SKM-1 treated with dmso at 0.1 percent for 144 hours (cell line): ENCODE data around the gene DDX43.
"Not testable (repeated sequence)": the region's sequence is repeated elsewhere in the genome, so short reads cannot be mapped to it uniquely, and the experiment has no call there.

ENCODE experiments used
- DNase-seq: peaks from one replicate; lab custom pipeline; 2025; ENCODE audit not compliant: unreplicated experiment; lab: John Stamatoyannopoulos, UW

DDX43 gene

DNA sequence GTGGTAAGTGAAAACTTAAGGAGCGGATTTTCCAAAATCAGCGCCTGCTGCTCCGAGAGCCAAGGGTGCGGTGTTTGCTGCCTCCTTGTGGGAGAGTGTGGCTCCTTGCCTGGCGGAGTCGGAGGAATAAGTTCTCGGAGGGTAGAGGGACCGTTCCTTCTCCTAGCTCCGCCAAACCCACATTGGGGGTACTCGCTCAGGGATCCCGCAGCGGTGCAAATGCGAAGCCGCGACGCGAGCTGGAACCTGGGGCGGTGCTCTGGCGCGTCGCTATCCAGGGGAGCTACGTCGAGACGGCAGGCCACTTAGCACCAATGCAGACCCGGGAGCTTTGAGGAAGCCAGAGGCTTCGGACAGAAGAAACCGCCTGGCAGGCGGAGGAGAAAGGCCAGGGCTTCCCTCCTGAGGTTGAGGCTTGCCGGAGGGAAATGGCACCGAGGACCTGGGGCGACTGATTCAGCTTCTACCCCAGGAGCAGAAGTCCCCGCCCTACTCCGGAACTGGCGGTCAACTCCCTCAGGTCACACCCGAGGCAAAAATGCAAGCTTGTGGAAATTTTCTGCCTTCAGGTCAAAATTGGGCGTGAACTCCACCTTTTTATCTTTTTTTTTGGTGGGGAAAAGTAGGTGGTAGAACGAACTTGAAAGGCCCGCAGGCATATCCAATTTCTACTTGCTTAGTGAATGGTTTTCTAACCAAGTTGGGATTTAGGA is 5.7 kb upstream of the DDX43 start:
- peak; percentile 75 for DNase-seq

- DNase-seq, result no peak
These were observed 4.8 kb upstream of the DDX43 start for GRCh38 chr6:73389854-73390253.

DNA sequence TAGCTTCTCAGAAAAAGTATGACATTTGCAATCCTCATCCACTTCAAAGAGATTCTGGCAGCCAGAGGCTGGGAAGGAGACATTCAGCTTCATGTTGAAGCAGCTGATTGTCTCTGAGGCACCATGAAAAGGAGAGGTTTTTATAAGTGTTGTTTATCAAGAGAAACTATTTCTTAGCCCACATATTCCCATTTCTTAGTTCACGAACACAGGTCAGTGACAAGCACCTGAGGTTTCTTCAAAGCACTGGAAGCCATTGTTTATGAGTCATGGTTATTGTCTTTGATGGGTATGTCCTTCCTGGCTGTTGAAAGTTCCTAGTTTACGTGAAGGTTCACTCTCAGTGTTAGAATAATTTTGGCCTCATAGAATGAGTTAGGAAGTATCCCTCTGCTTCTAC is 3.0 kb upstream of the DDX43 start:
- DNase-seq, result no peak

GRCh38 chr6:73392188-73392587 is 2.4 kb upstream of the DDX43 start:
- DNase-seq, result not testable (repeated sequence)

DNA sequence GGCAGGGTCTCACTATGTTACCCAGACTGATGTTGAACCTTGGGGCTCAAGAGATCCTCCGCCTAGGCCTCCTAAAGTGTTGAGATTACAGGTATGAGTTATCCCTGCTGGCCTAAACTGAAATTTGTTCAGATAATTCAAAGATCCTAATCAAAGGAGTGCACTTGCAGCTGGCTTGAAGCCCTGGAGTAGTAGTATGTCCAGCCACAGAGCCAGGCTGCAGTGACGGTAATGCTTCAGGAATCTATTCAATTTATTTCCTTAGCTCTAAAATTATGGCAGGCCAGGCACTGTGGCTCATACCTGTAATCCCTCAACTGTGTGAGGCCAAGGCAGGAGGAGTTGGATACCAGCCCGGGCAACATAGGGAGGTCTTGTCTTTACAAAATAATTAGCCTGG is 1.4 kb upstream of the DDX43 start:
- no peak for DNase-seq

DNA sequence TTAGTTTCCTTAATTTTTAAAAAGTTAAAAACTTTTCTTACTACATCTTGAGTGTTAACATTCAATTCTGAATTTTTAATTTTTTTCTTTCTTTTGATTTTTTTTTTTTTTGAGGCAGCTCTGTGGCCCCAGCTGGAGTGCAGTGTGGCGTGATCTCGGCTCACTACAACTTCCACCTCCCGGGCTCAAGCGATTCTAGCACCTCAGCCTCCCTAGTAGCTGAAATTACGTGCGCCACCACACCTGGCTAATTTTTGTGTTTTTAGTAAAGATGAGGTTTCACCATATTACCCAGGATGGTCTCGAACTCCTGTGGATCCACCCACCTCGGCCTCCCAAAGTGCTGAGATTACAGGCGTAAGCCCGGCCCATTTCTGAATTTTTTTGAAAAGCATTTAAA is 1.2 kb downstream of the DDX43 start:
- no peak for DNase-seq

GRCh38 chr6:73400656-73401055 is 6.0 kb downstream of the DDX43 start:
- no peak for DNase-seq

- no peak for DNase-seq
These were observed 14.8 kb downstream of the DDX43 start for GRCh38 chr6:73409395-73409794.

GRCh38 chr6:73413102-73413501 is 18.5 kb downstream of the DDX43 start:
- DNase-seq, result no peak

- DNase-seq, result no peak
These were observed 23.6 kb downstream of the DDX43 start for GRCh38 chr6:73418081-73418741.

GRCh38 chr6:73421534-73421933 is 26.9 kb downstream of the DDX43 start:
- DNase-seq, result no peak

GRCh38 chr6:73435236-73435635 is 40.6 kb downstream of the DDX43 start:
- DNase-seq, result no peak

DNA sequence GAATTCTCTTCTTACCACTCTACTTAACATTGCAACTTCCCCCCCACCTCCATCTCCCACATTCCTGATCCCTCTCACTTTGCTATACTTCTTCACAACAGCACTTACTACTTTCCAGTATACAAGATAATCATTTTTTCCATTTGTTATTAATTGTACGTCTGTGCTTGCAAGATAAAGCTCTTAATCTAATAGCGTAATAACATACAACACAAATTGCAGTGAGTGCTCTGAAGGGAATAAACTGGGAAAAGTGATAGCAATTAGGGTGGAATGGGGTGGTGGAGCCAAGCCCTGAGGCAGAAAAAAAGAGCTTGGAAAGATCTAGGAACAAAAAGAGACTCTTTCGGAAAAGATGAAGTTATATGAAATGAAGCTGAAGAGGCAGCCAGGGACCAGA is 48.9 kb downstream of the DDX43 start:
- no peak for DNase-seq

DNA sequence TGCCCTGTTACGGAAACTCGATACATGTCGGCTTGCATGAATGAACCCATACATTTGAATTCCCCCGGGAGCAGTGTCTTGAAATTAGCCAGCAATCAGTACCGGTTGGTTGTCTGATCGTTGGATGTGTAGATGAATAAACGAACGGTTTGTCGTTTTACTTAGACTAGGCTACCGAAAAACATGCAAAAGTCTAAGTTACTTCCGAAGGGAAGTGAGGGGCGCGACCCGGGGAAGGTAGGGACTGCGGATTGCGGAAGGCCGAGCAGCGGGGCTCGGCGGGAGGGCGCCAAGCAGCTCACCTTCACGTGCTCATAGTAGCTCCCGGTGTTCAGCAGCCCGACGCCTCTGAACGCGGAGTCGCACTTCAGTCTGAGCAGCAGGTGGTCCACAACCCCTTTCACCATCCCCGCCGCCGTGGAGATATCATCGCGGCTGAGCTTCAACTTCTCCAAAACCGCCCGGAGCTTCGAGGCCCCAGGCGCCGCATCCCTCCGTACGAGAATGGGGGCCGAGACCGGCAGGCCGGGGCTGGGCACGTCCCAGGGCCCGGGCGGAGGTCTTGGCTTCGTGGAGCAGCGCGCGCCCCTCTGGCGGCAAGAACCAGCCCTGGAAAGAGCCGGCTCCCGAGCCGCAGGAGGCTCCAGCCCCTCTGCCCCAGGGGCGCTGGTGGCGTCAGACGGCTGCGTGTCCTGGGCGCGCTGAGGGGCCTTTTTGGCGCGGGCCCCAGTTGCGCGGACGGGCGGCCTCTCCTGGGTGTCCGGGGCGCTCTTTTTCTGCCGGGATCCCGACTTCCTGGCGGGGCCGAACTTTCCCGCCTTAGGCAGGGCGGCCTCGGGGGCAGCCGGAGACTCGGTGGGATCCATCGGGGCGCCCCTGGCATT is 56.8 kb downstream of the DDX43 start:
- peak; percentile 23 for DNase-seq

GRCh38 chr6:73452107-73452461 is 57.5 kb downstream of the DDX43 start, which contains the start of gene CGAS:
CGAS (minus strand) TSS chr6:73452297; CDS start chr6:73452181, 116 bp downstream.
- peak; percentile 71 for DNase-seq

- peak; percentile 96 for DNase-seq
These were observed 61.4 kb downstream of the DDX43 start for GRCh38 chr6:73455865-73456629.

- DNase-seq, result not testable (repeated sequence)
These were observed 64.8 kb downstream of the DDX43 start for GRCh38 chr6:73459474-73459873.

DNA sequence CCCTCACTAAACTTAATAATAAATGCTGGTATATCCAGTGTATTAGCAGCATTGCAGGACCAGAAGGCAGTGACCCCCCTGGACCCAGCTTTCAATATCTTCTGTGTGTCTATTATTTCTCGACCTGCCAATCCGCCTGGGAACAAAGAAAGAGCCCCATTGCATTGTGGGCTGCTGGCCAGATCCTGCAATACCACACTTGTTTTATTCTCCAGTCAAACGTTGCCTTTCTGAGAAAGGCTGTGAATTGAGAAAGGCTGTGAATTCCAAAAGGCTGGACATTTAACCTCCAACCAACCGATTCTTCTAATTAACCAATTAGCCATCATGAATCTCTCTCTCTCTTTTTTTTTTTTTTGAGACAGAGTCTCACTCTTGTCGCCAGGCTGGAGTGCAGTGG is 65.4 kb downstream of the DDX43 start:
- no peak for DNase-seq

DNA sequence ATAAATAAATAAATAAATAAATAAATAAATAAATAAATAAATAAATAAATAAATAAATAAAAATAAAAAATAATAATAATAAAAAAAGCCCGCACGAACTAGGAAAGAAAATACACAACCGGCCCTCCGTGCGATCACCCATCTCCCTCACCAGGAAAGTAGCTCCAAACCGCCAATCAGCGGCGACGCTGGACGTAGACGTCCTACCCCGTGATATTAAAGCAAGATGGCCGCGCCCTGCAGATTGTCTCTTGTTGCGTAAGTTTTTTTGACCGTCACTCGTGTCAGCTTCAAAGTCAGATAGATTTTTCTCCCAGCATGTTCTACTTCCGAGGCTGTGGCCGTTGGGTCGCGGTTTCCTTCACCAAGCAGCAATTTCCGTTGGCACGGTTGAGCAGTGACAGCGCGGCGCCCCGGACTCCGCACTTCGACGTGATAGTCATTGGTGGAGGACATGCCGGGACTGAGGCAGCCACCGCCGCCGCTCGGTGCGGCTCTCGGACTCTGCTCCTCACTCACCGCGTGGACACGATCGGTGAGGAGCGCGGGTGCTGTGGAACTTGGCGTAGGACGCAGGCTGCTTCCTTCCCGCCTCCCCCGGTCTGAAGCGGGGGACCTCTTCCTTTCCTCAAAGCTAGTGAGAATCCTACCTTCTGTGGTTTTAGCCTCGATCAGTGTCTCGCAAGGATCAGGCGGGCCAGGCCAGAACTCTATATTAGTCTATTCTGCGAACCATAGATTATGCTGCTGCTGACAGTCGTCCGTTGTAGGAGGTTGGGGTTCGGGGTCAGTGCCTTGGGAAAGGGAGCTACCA is 67.1 kb downstream of the DDX43 start, which contains the start of gene MTO1:
TSS of gene MTO1 (plus strand) at position 201 of the 814 bp plus-strand sequence. CDS start at position 319, 118 bp downstream.
- DNase-seq, result peak; percentile 94
